Raji (cell line): ENCODE measurements around the gene AP3S2.

Source experiments
- POLR2A ChIP-seq: IDR thresholded peaks from 2 replicates; pipeline ENCODE4 v1.6.1; 2011; ENCODE audit warnings: low read depth, low read length, control low read depth; ENCODE audit not compliant: insufficient read depth

AP3S2 gene

GRCh38 chr15:89851673-89852341 lies 42.0 kb downstream of the AP3S2 start:
- TF ChIP-seq POLR2A: no peak

- TF ChIP-seq POLR2A: no peak
These were observed 44.9 kb downstream of the AP3S2 start for GRCh38 chr15:89848970-89849292.

GRCh38 chr15:89847101-89847500 lies 46.7 kb downstream of the AP3S2 start:
- no peak for TF ChIP-seq POLR2A

GRCh38 chr15:89845305-89845893 lies 48.4 kb downstream of the AP3S2 start:
- TF ChIP-seq POLR2A: no peak

- no peak for TF ChIP-seq POLR2A
These were observed 51.8 kb downstream of the AP3S2 start for GRCh38 chr15:89841962-89842361.

GRCh38 chr15:89841306-89841705 lies 52.5 kb downstream of the AP3S2 start:
- TF ChIP-seq POLR2A: no peak

GRCh38 chr15:89839167-89839810 lies 54.5 kb downstream of the AP3S2 start:
- TF ChIP-seq POLR2A: no peak

GRCh38 chr15:89837830-89838178 lies 56.0 kb downstream of the AP3S2 start:
- TF ChIP-seq POLR2A: no peak

GRCh38 chr15:89837134-89837829 lies 56.5 kb downstream of the AP3S2 start:
- no peak for TF ChIP-seq POLR2A

- no peak for TF ChIP-seq POLR2A
These were observed 57.3 kb downstream of the AP3S2 start for GRCh38 chr15:89836267-89837133.

GRCh38 chr15:89835176-89835564 lies 58.6 kb downstream of the AP3S2 start:
- no peak for TF ChIP-seq POLR2A

GRCh38 chr15:89833966-89834365 lies 59.8 kb downstream of the AP3S2 start:
- TF ChIP-seq POLR2A: no peak

- no peak for TF ChIP-seq POLR2A
These were observed 63.2 kb downstream of the AP3S2 start for GRCh38 chr15:89830639-89831038.

GRCh38 chr15:89829616-89830440 lies 64.0 kb downstream of the AP3S2 start:
- no peak for TF ChIP-seq POLR2A
